K562 (cell line): ENCODE data around the gene LYPD5. TPM values are rescaled to one million over a fixed set of nuclear protein-coding genes. Genes with fewer than 3 reads are reported as not detected.

Experiments used
- CC2D1A ChIP-seq: fragments of 450-650 bp; IDR thresholded peaks from 2 replicates; pipeline ENCODE4 v1.6.1; 2017; ENCODE audit warnings: mild to moderate bottlenecking
- FOXJ2 ChIP-seq: fragments of 200-800 bp; sonication (Bioruptor generic); IDR thresholded peaks from 2 replicates; pipeline ENCODE4 v1.6.1; 2016; ENCODE audit warnings: missing genetic modification characterization, missing compliant biosample characterization
- GABPA ChIP-seq: fragments of 200-800 bp; sonication (Bioruptor generic); conservative IDR thresholded peaks from 2 replicates; pipeline ENCODE4 v1.6.1; 2016; ENCODE audit warnings: low read depth, missing genetic modification characterization, missing compliant biosample characterization
- HMGXB4 ChIP-seq: sonication (generic); formaldehyde crosslinking; IDR thresholded peaks from 2 replicates; pipeline ENCODE4 v1.8.1; 2023; ENCODE audit warnings: mild to moderate bottlenecking, missing genetic modification reagents
- MYBL2 ChIP-seq, 2 experiments: fragments of 450-650 bp in 1 of 2; sonication (generic) in 1 of 2; formaldehyde crosslinking in 1 of 2; IDR thresholded peaks; 2 replicates each; pipeline versions ENCODE4 v1.6.1 to v1.8.1; 2017 to 2022; ENCODE audit warnings: borderline replicate concordance in 1 of 2, inconsistent platforms in 1 of 2, low read depth in 1 of 2, mild to moderate bottlenecking in 1 of 2, missing genetic modification reagents in 1 of 2, moderate library complexity in 1 of 2
- NFATC3 ChIP-seq: fragments of 450-650 bp; IDR thresholded peaks from 2 replicates; pipeline ENCODE4 v1.6.1; 2017; ENCODE audit warnings: mild to moderate bottlenecking
- TCF7L2 ChIP-seq: fragments of 150-350 bp; IDR thresholded peaks from 2 replicates; pipeline ENCODE4 v1.6.1; 2016; ENCODE audit warnings: low read depth, mild to moderate bottlenecking, low read length, moderate library complexity
- TEAD4 ChIP-seq, 2 experiments: sonication (generic) in 1 of 2; formaldehyde crosslinking in 1 of 2; IDR thresholded peaks; 2 replicates each; pipeline versions ENCODE4 v1.6.1 to v1.8.0; 2012 to 2022; ENCODE audit warnings: borderline replicate concordance in 1 of 2, inconsistent platforms in 1 of 2, low read length in 1 of 2, mild to moderate bottlenecking in 1 of 2, missing genetic modification reagents in 1 of 2
- USF1 ChIP-seq: sonication (generic); formaldehyde crosslinking; IDR thresholded peaks from 2 replicates; pipeline ENCODE4 v1.9.0; 2022; ENCODE audit warnings: mild to moderate bottlenecking, missing genetic modification reagents
- XRCC5 ChIP-seq: fragments of 200-400 bp; formaldehyde crosslinking; IDR thresholded peaks from 2 replicates; pipeline ENCODE4 v1.6.1; 2017; ENCODE audit warnings: low read depth, mild to moderate bottlenecking, low read length
- ZBTB40 ChIP-seq, 2 experiments: fragments of 450-650 bp in 1 of 2; sonication (generic) in 1 of 2; formaldehyde crosslinking in 1 of 2; IDR thresholded peaks; 2 replicates each; pipeline versions ENCODE4 v1.7.1 to v1.9.0; 2016 to 2022; ENCODE audit warnings: inconsistent platforms in 1 of 2, mild to moderate bottlenecking in 1 of 2, missing genetic modification reagents in 1 of 2
- ZNF644 ChIP-seq: fragments of 200-800 bp; sonication (Bioruptor generic); IDR thresholded peaks from 2 replicates; pipeline ENCODE4 v1.6.1; 2016; ENCODE audit warnings: low read depth, missing genetic modification characterization, missing compliant biosample characterization
- polyA plus RNA-seq, 8 experiments: library from polyadenylated mRNA; depleted of rRNA in 4 of 8; stranded (reverse) in 5 of 8; unstranded in 3 of 8; fragments of >200 nt; fragmentation: Nextera tagmentation in 2 of 8; fragmentation: Illumina TruSeq in 1 of 8; extraction: Ambion mirVana in 2 of 8; extraction: Trizol in 1 of 8; gene quantifications; 2 replicates each; pipeline versions ENCODE4 v1.2.1 to v1.2.3, GENCODE V29; 2011 to 2014; ENCODE audit warnings: inconsistent platforms in 1 of 8, missing spikeins in 1 of 8
- total RNA-seq, 7 experiments: library from RNA; depleted of rRNA in 6 of 7; stranded (reverse); fragments of >200 nt in 6 of 7; fragmentation: Illumina TruSeq in 2 of 7; extraction: Trizol in 2 of 7; gene quantifications; 2 replicates each; pipeline versions ENCODE4 v1.2.1 to v1.2.3, GENCODE V29; 2011 to 2021; ENCODE audit warnings: low replicate concordance in 1 of 7

The LYPD5 gene
- total and polyA plus RNA-seq, 9 of the 15 experiments (the other 6 are each of a cell fraction or from before 2014, with no cell fraction given) = 0.03 to 0.22 (median 0.10) TPM; not detected in 3

- peak; percentile 84 for TF ChIP-seq ZBTB40 (IDR thresholded peaks at IDR 0.05)
- TF ChIP-seq ZBTB40 (CRISPR knock-in tag; IDR thresholded peaks at IDR 0.05) = no peak
- TF ChIP-seq TCF7L2 = peak; percentile 61; the same call in 1 of the 2 replicates
- peak; percentile 36; the same call in 1 of the 2 replicates for TF ChIP-seq TEAD4 (IDR thresholded peaks at IDR 0.05; ENCODE audit: low read length)
- no peak for TF ChIP-seq TEAD4 (CRISPR knock-in tag; IDR thresholded peaks at IDR 0.05; ENCODE audit: borderline replicate concordance)
- peak; percentile 62; the same call in 1 of the 2 replicates for TF ChIP-seq XRCC5
- TF ChIP-seq GABPA (tag) = peak; percentile 88
- TF ChIP-seq HMGXB4 = no peak
- TF ChIP-seq CC2D1A = no peak
- no peak for TF ChIP-seq FOXJ2 (tag)
- TF ChIP-seq NFATC3 = no peak
- no peak for TF ChIP-seq ZNF644 (tag)
- no peak for TF ChIP-seq USF1 (CRISPR knock-in tag)
- TF ChIP-seq MYBL2 (IDR thresholded peaks at IDR 0.05; ENCODE audit: low read depth) = no peak
- no peak for TF ChIP-seq MYBL2 (CRISPR knock-in tag; IDR thresholded peaks at IDR 0.05; ENCODE audit: borderline replicate concordance)
Measured at GRCh38 chr19:43826787-43827754, 24.8 kb upstream of the LYPD5 start, which contains the start of gene ZNF283 (continued).
